Activated CD4-positive, alpha-beta memory T cell treated with anti-CD3 and anti-CD28 coated beads, Interleukin-2, amount 10 ng/mL, durations not matched to agents 7 days and 5 days (primary cell): ENCODE results near the gene CD207. TPM values are rescaled to one million over a fixed set of nuclear protein-coding genes. Genes with fewer than 3 reads are reported as not detected.
"Not testable (repeated sequence)": the region's sequence is repeated elsewhere in the genome, so short reads cannot be mapped to it uniquely, and the experiment has no call there.

Experiments
- CTCF ChIA-PET: fragments of 350-600 bp; sonication (Branson Sonifier 250); formaldehyde crosslinking; loops from one replicate; lab custom pipeline; 2021; ENCODE audit warnings: antibody characterized with exemption, inconsistent platforms; lab: Charles Lee
- POLR2A ChIA-PET: fragments of 350-600 bp; sonication (Branson Sonifier 250); formaldehyde crosslinking; loops from one replicate; lab custom pipeline; 2021; ENCODE audit warnings: antibody characterized with exemption; lab: Charles Lee
- DNase-seq: peaks from one replicate; pipeline ENCODE4 v3.0.0-alpha.2; 2020
- H3K27ac Mint-ChIP-seq: one replicate; pipeline ENCODE4 v1.8.0; 2021; ENCODE audit warnings: mild to moderate bottlenecking, mixed read lengths
- H3K27me3 Mint-ChIP-seq: one replicate; pipeline ENCODE4 v1.8.0; 2021; ENCODE audit warnings: mixed read lengths
- H3K36me3 Mint-ChIP-seq: one replicate; pipeline ENCODE4 v1.8.0; 2021; ENCODE audit warnings: low read depth, mixed read lengths
- H3K4me1 Mint-ChIP-seq: one replicate; pipeline ENCODE4 v1.8.0; 2021; ENCODE audit warnings: mixed read lengths
- H3K4me3 Mint-ChIP-seq: one replicate; pipeline ENCODE4 v1.8.0; 2021; ENCODE audit warnings: mild to moderate bottlenecking, mixed read lengths
- H3K9me3 Mint-ChIP-seq: one replicate; pipeline ENCODE4 v1.8.0; 2021; ENCODE audit warnings: mixed read lengths
- total RNA-seq, 2 experiments: library from RNA; stranded (reverse); gene quantifications; one replicate each; pipeline ENCODE4 v1.2.3, GENCODE V29; 2021

The CD207 gene
- total RNA-seq, result not detected

DNA sequence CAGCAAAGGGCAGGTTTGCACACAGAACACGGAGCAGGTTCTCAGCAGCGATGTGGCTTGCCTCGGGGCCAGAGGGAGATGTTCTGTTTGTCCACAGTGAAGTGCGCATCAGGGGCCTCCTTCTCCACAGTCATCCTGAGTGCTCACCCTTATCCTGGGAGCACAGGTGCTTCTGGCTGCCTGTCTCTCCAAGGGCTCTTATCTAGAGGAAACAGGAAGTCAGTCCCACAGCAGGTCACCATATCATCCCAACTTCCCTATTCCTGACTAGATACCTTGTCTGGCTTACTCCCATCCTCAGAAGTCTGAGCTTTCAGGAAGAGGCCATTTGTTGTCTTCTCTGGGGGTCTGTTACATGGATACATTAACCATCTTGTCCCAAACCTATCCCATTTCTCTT lies at the start of gene CD207:
TSS of gene CD207 (minus strand) at position 174 of the 400 bp plus-strand sequence. CDS start at position 134, 40 bp downstream.
- POLR2A ChIA-PET, result no interaction called here
- CTCF ChIA-PET, result no interaction called here
- Mint-ChIP-seq H3K27ac (no peak within 1 kb of the TSS), H3K4me3 (no peak within 1 kb of the TSS), H3K9me3 (no peaks in the 10 kb centered on the region), H3K27me3 (peaks cover 11% of the 10 kb centered on the region), H3K4me1 (no peaks in the 10 kb centered on the region), H3K36me3 (no peaks in the 10 kb centered on the region)
- DNase-seq, result no peak

DNA sequence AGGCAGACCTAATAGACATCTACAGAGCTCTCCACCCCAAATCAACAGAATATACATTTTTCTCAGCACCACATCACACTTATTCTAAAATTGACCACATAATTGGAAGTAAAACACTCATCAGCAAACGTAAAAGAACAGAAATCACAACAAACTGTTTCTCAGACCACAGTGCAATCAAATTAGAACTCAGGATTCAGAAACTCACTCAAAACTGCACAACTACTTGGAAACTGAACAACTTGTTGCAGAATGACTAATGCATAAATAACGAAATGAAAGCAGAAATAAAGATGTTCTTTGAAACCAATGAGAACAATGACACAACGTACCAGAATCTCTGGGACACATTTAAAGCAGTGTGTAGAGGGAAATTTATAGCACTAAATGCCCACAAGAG lies 42.9 kb upstream of the CD207 start:
- CTCF ChIA-PET, result interaction anchor here (1.0 kb wide), 1 partner anchor 70 kb away, joined by 3 read pairs; no protein-coding TSS in a partner anchor
- not testable (repeated sequence) for H3K27ac Mint-ChIP-seq, H3K9me3 Mint-ChIP-seq

DNA sequence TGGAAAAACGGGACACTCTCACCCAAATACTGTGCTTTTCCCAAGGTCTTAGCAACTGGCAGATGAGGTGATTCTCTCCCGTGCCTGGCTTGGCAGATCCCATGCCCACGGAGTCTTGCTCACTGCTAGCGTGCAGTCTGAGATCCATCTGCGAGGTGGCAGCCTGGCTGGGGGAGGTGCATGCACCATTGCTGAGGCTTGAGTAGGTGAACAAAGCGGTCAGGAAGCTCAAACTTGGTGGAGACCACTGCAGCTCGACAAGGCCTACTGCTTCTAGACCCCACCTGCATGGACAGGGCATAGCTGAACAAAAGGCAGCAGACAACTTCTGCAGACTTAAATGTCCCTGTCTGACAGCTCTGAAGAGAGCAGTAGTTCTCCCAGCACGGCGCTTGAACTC lies 40.5 kb upstream of the CD207 start:
- H3K4me3 Mint-ChIP-seq, H3K9me3 Mint-ChIP-seq, POLR2A ChIA-PET, H3K27ac Mint-ChIP-seq, H3K36me3 Mint-ChIP-seq, DNase-seq: not testable (repeated sequence)
- Mint-ChIP-seq H3K4me1 (peaks cover 19% of the 10 kb centered on the region), H3K27me3 (peaks cover 74% of the 10 kb centered on the region)
- CTCF ChIA-PET, result interaction anchor here (1.0 to 1.4 kb wide), 2 partner anchors 9 to 44 kb away, joined by 3 to 4 read pairs; no protein-coding TSS in a partner anchor

More for the DNA sequence above, 42.9 kb upstream of the CD207 start:
- peak overlapping the region; percentile 16 for H3K4me3 Mint-ChIP-seq
- H3K4me1 Mint-ChIP-seq, result peaks cover 19% of the 10 kb centered on the region
- DNase-seq, H3K36me3 Mint-ChIP-seq, POLR2A ChIA-PET: not testable (repeated sequence)
- peaks cover 76% of the 10 kb centered on the region for H3K27me3 Mint-ChIP-seq

DNA sequence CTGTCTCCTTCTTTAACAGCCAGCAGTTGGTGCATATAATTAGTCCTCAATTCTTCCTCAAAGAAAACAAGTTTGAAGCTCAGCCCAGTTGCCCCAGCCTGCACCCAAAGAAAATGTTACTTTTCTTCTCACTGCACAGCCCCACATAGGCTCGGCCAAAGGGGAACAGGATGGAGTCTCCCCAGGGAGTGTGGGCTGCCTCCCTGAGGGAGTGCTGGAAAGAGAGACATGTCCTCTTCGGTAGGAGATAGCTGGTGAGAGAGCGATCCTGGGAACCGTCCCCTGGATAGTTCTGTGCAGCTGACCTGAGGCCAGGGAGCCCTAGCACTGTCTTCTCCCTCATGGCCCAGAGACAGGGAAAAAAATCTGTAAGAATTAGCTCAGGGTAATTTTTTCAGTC lies 37.9 kb upstream of the CD207 start:
- Mint-ChIP-seq H3K4me1 (peaks cover 12% of the 10 kb centered on the region), H3K27me3 (peaks cover 53% of the 10 kb centered on the region), H3K4me3 (no peak overlapping the region), H3K9me3 (peaks cover 2% of the 10 kb centered on the region), H3K36me3 (peaks cover 3% of the 10 kb centered on the region), H3K27ac (no peak overlapping the region)
- ChIA-PET CTCF (interaction anchor here (1.0 to 1.5 kb wide), 2 partner anchors 11 to 75 kb away, joined by 4 read pairs; no protein-coding TSS in a partner anchor), POLR2A (no interaction called here)
- no peak for DNase-seq

DNA sequence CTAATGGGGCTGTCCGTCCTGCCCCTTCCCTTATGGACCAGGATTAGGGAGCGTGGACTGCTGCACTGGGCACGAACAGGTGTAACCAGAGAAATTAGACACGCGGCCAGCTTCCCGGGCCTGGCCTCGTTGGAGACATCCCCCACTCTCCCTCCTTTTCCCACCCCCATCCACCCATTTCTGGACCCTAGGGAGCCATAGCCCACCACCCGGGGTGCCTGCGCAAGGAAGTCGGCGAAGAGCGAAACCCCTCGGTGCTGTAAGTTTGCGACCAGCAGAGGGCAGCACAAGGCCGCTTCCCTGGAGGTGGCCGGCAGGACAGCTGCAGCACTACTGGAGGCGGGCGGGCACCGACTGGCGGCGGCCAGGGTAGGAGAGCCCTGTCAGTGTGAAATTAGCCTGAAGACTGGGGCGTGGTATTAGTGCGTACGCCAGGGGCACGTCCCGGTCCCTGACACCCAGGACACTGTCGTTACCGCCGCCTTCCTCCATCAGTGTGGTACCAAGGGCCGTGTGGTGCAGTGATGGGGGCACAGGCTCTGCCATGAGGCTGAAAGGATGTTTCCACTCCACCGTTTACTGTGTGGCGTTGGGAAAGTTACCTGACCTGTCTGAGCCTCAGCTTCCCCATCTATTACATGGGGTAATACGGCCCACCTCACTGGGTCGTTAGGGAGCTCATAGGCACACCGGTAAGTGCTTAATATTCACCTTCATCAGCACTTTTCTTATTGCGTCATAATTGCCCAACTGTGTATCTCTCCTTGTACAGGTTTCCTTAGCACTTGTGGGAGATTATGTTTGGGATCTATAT lies 36.0 kb upstream of the CD207 start:
- peaks cover 2% of the 10 kb centered on the region for H3K9me3 Mint-ChIP-seq
- DNase-seq, result peak; percentile 79
- H3K4me1 Mint-ChIP-seq, result no peaks in the 10 kb centered on the region
- H3K27ac Mint-ChIP-seq, result no peak overlapping the region
- no peak overlapping the region for H3K4me3 Mint-ChIP-seq
- ChIA-PET POLR2A (no interaction called here), CTCF (interaction anchor here (1.0 to 4.5 kb wide), 22 partner anchors 8 to 130 kb away, joined by 3 to 54 read pairs (median 4); partner anchors contain the start of gene ADD2)
- peaks cover 36% of the 10 kb centered on the region for H3K27me3 Mint-ChIP-seq
- H3K36me3 Mint-ChIP-seq, result no peaks in the 10 kb centered on the region

DNA sequence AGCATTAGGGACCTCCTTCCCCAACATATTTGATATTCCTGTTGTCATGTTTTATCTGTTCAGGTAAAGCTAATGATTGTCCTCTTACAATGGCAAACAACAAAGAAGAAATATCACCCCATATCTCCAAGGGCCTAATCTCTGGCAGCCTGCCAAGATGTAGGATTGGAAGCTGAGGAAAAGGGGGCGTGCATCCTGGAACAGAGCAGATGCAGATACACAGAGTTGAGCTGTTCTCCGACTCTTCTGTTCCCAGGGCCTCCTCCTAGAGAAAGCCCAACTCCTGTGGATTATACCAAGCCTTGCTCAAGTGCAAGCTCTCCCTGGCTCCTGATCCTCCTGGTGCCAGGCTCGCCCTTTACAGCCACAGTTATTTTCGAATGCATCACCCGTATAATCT lies 35.2 kb upstream of the CD207 start:
- Mint-ChIP-seq H3K27ac (no peak overlapping the region), H3K36me3 (no peaks in the 10 kb centered on the region), H3K4me1 (no peaks in the 10 kb centered on the region), H3K27me3 (peaks cover 36% of the 10 kb centered on the region), H3K9me3 (peaks cover under 1% of the 10 kb centered on the region), H3K4me3 (no peak overlapping the region)
- CTCF ChIA-PET, result interaction anchor here (0.9 to 4.5 kb wide), 22 partner anchors 9 to 567 kb away, joined by 3 to 54 read pairs (median 4); partner anchors contain the start of gene ADD2
- DNase-seq, result no peak
- POLR2A ChIA-PET, result no interaction called here

DNA sequence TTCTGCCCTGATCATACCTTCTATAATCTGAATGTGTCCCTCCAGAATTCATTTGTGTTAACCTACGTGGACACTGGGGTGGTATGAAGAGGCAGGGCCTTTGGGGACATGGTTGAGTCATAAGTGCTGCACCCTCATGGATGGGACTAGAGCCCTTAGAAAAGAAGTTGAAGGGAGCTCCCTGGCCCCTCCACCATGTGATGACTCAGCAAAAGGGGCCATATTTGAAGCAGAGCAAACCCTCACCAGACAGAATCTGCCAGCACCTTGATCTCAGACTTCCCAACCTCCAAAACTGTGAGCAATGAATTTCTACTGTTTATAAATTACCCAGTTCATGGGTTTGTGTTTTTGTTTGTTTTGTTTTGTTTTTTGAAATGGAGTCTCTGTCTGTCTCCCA lies 33.4 kb upstream of the CD207 start:
- no peaks in the 10 kb centered on the region for H3K36me3 Mint-ChIP-seq
- H3K27me3 Mint-ChIP-seq, result peaks cover 38% of the 10 kb centered on the region
- ChIA-PET CTCF (interaction anchor here (4.2 to 4.5 kb wide), 2 partner anchors 50 to 78 kb away, joined by 37 to 54 read pairs; no protein-coding TSS in a partner anchor), POLR2A (no interaction called here)
- no peaks in the 10 kb centered on the region for H3K4me1 Mint-ChIP-seq
- no peak overlapping the region for H3K27ac Mint-ChIP-seq
- no peaks in the 10 kb centered on the region for H3K9me3 Mint-ChIP-seq
- no peak overlapping the region for H3K4me3 Mint-ChIP-seq
- DNase-seq, result no peak

DNA sequence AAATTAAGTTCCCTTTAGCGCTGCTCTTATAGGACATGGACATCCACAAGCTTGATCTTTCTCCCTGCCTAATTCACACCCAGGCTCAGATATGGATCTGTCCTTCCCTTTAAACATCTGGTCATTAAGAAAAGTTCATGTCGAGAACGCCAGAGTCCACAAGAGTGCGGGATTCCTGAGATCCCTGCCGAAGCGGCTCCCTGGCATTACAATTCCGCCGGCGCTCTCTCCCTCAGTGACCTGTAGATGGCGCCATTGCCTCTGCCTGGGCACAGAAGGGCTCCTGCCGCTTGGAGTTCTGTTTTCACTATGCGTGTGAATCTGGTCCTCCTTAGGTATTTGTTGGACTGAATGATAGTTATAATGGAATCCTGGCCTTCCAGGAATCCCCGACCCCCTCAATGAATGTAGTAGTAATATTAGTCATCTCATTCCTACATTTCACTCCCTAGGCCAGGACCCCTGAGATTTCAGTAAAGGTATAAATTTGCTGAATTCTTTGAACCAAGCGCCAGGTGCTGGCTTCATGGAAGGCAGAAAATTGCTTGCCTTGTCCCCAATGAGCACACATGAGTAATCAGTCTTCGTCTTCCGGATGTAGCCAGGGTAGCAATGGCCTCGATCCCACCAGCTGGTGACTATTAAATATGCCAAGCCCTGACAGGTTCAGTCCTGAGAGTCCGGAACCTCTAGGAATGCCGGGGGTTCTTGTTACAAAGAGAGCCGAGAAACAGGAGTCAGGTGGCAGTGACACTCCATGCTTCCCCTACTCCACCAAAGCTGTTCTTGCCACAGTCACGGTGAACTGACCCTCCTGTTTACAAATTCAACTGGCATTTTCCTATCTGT lies 26.4 kb upstream of the CD207 start:
- ChIA-PET CTCF (interaction anchor here (0.5 to 4.2 kb wide), 10 partner anchors 9 to 559 kb away, joined by 3 to 24 read pairs (median 4); no protein-coding TSS in a partner anchor), POLR2A (no interaction called here)
- H3K27ac Mint-ChIP-seq, result no peak overlapping the region
- no peak overlapping the region for H3K4me3 Mint-ChIP-seq
- peaks cover 57% of the 10 kb centered on the region for H3K27me3 Mint-ChIP-seq
- no peaks in the 10 kb centered on the region for H3K36me3 Mint-ChIP-seq
- no peaks in the 10 kb centered on the region for H3K4me1 Mint-ChIP-seq
- DNase-seq, result peak; percentile 69
- H3K9me3 Mint-ChIP-seq, result no peaks in the 10 kb centered on the region

DNA sequence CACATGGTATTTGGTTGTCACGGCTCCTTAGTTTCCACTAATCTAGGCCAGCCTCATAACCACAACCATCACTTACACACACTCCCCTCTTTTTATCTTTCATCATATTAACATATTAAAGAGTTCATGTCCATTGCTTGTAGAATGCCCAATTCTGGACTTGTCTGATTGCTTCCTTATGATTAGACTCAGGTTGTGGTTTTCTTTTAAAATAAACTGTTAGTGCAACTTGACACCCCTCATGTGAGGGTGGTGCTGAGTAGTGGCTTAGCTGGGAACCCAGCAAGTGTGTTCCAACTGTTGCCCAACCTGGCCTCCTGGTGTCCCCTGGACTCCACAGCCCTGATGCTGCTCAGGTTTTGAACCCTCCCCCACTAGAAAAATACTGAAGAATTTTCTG lies 20.1 kb upstream of the CD207 start:
- peaks cover 36% of the 10 kb centered on the region for H3K27me3 Mint-ChIP-seq
- no peak for DNase-seq
- peaks cover 22% of the 10 kb centered on the region for H3K4me1 Mint-ChIP-seq
- ChIA-PET CTCF (interaction anchor here (0.6 kb wide), 1 partner anchor 190 kb away, joined by 5 read pairs; no protein-coding TSS in a partner anchor), POLR2A (no interaction called here)
- no peak overlapping the region for H3K27ac Mint-ChIP-seq
- H3K36me3 Mint-ChIP-seq, result no peaks in the 10 kb centered on the region
- H3K4me3 Mint-ChIP-seq, result no peak overlapping the region
- no peaks in the 10 kb centered on the region for H3K9me3 Mint-ChIP-seq

DNA sequence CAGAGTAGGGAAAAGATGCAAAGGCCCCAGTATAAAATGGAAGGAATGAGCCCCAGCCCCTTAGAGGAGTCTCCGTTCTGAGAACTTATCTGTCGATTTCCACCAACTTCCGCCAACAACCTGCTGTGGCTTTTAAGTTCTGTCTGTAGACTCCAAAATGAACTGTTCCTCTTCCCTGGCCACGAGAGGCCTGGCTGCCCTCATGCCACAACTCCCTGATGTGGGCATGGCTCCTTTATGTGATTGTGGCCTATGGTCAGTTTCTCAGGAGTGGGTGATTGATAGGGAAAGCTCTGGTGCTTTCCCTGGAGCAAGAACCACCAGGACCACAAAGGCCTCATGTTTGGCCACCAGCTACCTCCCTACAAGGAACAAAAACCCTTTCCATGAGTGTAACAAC lies 18.8 kb upstream of the CD207 start:
- ChIA-PET CTCF (no interaction called here), POLR2A (no interaction called here)
- no peak overlapping the region for H3K4me3 Mint-ChIP-seq

DNA sequence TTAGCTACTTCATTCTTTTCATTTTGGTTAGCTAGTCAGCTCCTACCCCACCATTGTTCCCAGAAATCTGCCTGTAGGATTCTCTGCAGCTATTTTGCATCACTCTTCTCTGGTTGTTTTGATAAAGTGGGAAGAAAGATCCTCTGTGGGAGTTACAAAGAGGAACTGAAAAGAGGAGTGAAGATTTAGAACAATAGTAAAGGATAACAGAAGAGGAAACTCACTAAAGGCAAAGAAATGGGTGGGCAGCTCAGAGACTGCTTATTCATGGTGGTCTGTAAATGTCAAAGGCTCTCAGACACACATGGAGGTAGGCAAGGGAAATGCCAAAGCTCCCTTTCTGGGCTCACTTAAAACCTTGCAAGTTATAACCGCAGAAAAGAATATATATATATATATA lies 17.2 kb upstream of the CD207 start:
- H3K9me3 Mint-ChIP-seq, result no peaks in the 10 kb centered on the region
- CTCF ChIA-PET, result interaction anchor here (1.2 to 1.3 kb wide), 2 partner anchors 8 to 18 kb away, joined by 4 read pairs; no protein-coding TSS in a partner anchor
- no peaks in the 10 kb centered on the region for H3K36me3 Mint-ChIP-seq
- peaks cover 26% of the 10 kb centered on the region for H3K4me1 Mint-ChIP-seq
- H3K27ac Mint-ChIP-seq, result no peak overlapping the region
- no peak overlapping the region for H3K4me3 Mint-ChIP-seq
- POLR2A ChIA-PET, result no interaction called here
- peaks cover 14% of the 10 kb centered on the region for H3K27me3 Mint-ChIP-seq
- DNase-seq, result no peak

More for the DNA sequence above, 18.8 kb upstream of the CD207 start:
- DNase-seq, result no peak
- peaks cover 26% of the 10 kb centered on the region for H3K4me1 Mint-ChIP-seq
- no peak overlapping the region for H3K27ac Mint-ChIP-seq
- H3K9me3 Mint-ChIP-seq, result no peaks in the 10 kb centered on the region
- peaks cover 25% of the 10 kb centered on the region for H3K27me3 Mint-ChIP-seq
- H3K36me3 Mint-ChIP-seq, result no peaks in the 10 kb centered on the region

DNA sequence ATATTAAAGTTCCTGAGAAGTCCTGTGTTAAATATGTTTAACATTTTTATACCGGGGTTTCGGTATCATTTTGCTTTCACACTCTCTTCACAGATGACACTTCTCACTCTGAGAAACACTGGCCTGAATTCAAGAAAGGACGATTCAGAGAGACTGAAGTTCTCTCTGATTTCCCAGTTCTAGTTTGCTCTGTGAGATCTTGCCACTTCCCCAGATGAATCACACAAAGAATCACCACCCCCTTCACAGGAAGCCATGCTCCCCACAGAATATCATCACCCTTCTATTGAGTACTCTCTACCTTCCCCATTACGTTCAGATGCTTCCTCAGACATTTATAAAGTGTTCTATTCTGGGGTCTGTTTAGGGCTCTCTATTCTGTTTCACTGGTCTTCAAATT lies 16.1 kb upstream of the CD207 start:
- Mint-ChIP-seq H3K27me3 (peaks cover 13% of the 10 kb centered on the region), H3K27ac (peak overlapping the region; percentile 62), H3K9me3 (no peaks in the 10 kb centered on the region), H3K4me1 (peaks cover 26% of the 10 kb centered on the region), H3K4me3 (no peak overlapping the region), H3K36me3 (no peaks in the 10 kb centered on the region)
- peak; percentile 45 for DNase-seq
- CTCF ChIA-PET, result interaction anchor here (0.7 to 1.3 kb wide), 2 partner anchors 10 to 20 kb away, joined by 3 to 4 read pairs; no protein-coding TSS in a partner anchor
- POLR2A ChIA-PET, result no interaction called here
